Hippocampal formation (tissue), 2 donors: ENCODE results near the gene ABCG1.
"Not testable (repeated sequence)": the region's sequence is repeated elsewhere in the genome, so short reads cannot be mapped to it uniquely, and the experiment has no call there.

ENCODE experiments used
- DNase-seq, 2 donors: peaks; one replicate each; lab custom pipeline; 2025; lab: John Stamatoyannopoulos, UW

The ABCG1 gene

GRCh38 chr21:42218836-42219605 lies at the start of gene ABCG1:
TSS of gene ABCG1 (plus strand) at chr21:42219140. CDS start at chr21:42219263, 123 bp downstream.
- peak; percentile 12 to 61 for DNase-seq

GRCh38 chr21:42169758-42170157 lies 49.2 kb upstream of the ABCG1 start:
- no peak for DNase-seq

- peak; percentile 69 to 86 for DNase-seq
Observed at GRCh38 chr21:42171091-42172053, 47.6 kb upstream of the ABCG1 start.

- no peak for DNase-seq
Observed at GRCh38 chr21:42172596-42173483, 46.1 kb upstream of the ABCG1 start.

GRCh38 chr21:42174173-42174572 lies 44.8 kb upstream of the ABCG1 start:
- no peak for DNase-seq

GRCh38 chr21:42175110-42175710 lies 43.7 kb upstream of the ABCG1 start:
- DNase-seq: no peak

GRCh38 chr21:42176859-42177258 lies 42.1 kb upstream of the ABCG1 start:
- DNase-seq: no peak

GRCh38 chr21:42179316-42179715 lies 39.6 kb upstream of the ABCG1 start:
- peak in 1 of 2 donors; percentile 29 for DNase-seq

- DNase-seq: not testable (repeated sequence)
Observed at GRCh38 chr21:42180001-42180400, 38.9 kb upstream of the ABCG1 start.

- DNase-seq: no peak
Observed at GRCh38 chr21:42182713-42183371, 36.1 kb upstream of the ABCG1 start.

GRCh38 chr21:42183374-42184266 lies 35.3 kb upstream of the ABCG1 start:
- DNase-seq: no peak

GRCh38 chr21:42186591-42186990 lies 32.3 kb upstream of the ABCG1 start:
- no peak for DNase-seq

- DNase-seq: peak in 1 of 2 donors; percentile 23
Observed at GRCh38 chr21:42187976-42188653, 30.8 kb upstream of the ABCG1 start.

- DNase-seq: no peak
Observed at GRCh38 chr21:42188663-42189062, 30.3 kb upstream of the ABCG1 start.

GRCh38 chr21:42189431-42189830 lies 29.5 kb upstream of the ABCG1 start:
- DNase-seq: no peak

- DNase-seq: no peak
Observed at GRCh38 chr21:42189860-42190485, 29.0 kb upstream of the ABCG1 start.

GRCh38 chr21:42190486-42190863 lies 28.5 kb upstream of the ABCG1 start:
- DNase-seq: peak; percentile 68

GRCh38 chr21:42191064-42191463 lies 27.9 kb upstream of the ABCG1 start:
- DNase-seq: no peak
